H9 (cell line): ENCODE measurements around the gene NR1I2. TPM values are rescaled to one million over a fixed set of nuclear protein-coding genes. Genes with fewer than 3 reads are reported as not detected.

ENCODE experiments used
- DNase-seq: peaks from one replicate; pipeline ENCODE4 v3.0.0-alpha.2; 2017
- H2AFZ ChIP-seq: one replicate; pipeline ENCODE4 v1.6.1; 2013; ENCODE audit warnings: mild to moderate bottlenecking, low read length, control low read depth, moderate library complexity
- H2AK5ac ChIP-seq: 2 replicates; pipeline ENCODE4 v1.6.1; 2013; ENCODE audit warnings: low read length, control low read depth, mixed read lengths; ENCODE audit not compliant: insufficient read length
- H2BK120ac ChIP-seq: one replicate; pipeline ENCODE4 v1.6.1; 2013; ENCODE audit warnings: low read depth, mild to moderate bottlenecking, low read length, control low read depth, inconsistent platforms; ENCODE audit not compliant: poor library complexity, severe bottlenecking
- H2BK12ac ChIP-seq: 2 replicates; pipeline ENCODE4 v1.6.1; 2013; ENCODE audit warnings: low read length, control low read depth, mixed read lengths, low read depth; ENCODE audit not compliant: insufficient read length
- H2BK15ac ChIP-seq: 2 replicates; pipeline ENCODE4 v1.6.1; 2013; ENCODE audit warnings: low read depth, low read length, control low read depth
- H2BK20ac ChIP-seq: one replicate; pipeline ENCODE4 v1.6.1; 2013; ENCODE audit warnings: low read depth, mild to moderate bottlenecking, low read length, control low read depth, inconsistent platforms; ENCODE audit not compliant: poor library complexity, severe bottlenecking
- H2BK5ac ChIP-seq: 2 replicates; pipeline ENCODE4 v1.6.1; 2013; ENCODE audit warnings: low read length, control low read depth, mixed read lengths; ENCODE audit not compliant: insufficient read length
- H3K14ac ChIP-seq: 2 replicates; pipeline ENCODE4 v1.6.1; 2013; ENCODE audit warnings: low read length, control low read depth; ENCODE audit not compliant: insufficient read depth
- H3K18ac ChIP-seq: 2 replicates; pipeline ENCODE4 v1.6.1; 2013; ENCODE audit warnings: low read depth, mild to moderate bottlenecking, mixed read lengths, low read length, control low read depth; ENCODE audit not compliant: insufficient read length
- H3K23ac ChIP-seq: 2 replicates; pipeline ENCODE4 v1.6.1; 2013; ENCODE audit warnings: low read length, control low read depth, mixed read lengths, low read depth; ENCODE audit not compliant: insufficient read length
- H3K23me2 ChIP-seq: 2 replicates; pipeline ENCODE4 v1.6.1; 2013; ENCODE audit warnings: low read depth, mild to moderate bottlenecking, mixed read lengths, low read length, control low read depth; ENCODE audit not compliant: insufficient read length, poor library complexity, severe bottlenecking
- H3K27ac ChIP-seq: 2 replicates; pipeline ENCODE4 v1.5.1; 2013; ENCODE audit warnings: low read length, control low read depth, mixed read lengths, low read depth; ENCODE audit not compliant: insufficient read length
- H3K27me3 ChIP-seq: 2 replicates; pipeline ENCODE4 v1.6.1; 2013; ENCODE audit warnings: low read length, control low read depth, inconsistent platforms; ENCODE audit not compliant: insufficient read depth
- H3K4ac ChIP-seq: 2 replicates; pipeline ENCODE4 v1.6.1; 2013; ENCODE audit warnings: low read depth, mild to moderate bottlenecking, control low read depth, inconsistent platforms, low read length, moderate library complexity
- H3K4me1 ChIP-seq: 2 replicates; pipeline ENCODE4 v1.6.1; 2013; ENCODE audit warnings: low read length, control low read depth, inconsistent platforms; ENCODE audit not compliant: insufficient read depth
- H3K4me2 ChIP-seq: 2 replicates; pipeline ENCODE4 v1.6.1; 2013; ENCODE audit warnings: low read length, control low read depth, mixed read lengths; ENCODE audit not compliant: insufficient read length, insufficient read depth
- H3K56ac ChIP-seq: 2 replicates; pipeline ENCODE4 v1.6.1; 2013; ENCODE audit warnings: low read depth, mild to moderate bottlenecking, mixed read lengths, low read length, control low read depth; ENCODE audit not compliant: insufficient read length
- H3K79me1 ChIP-seq: 2 replicates; pipeline ENCODE4 v1.6.1; 2013; ENCODE audit warnings: low read depth, mild to moderate bottlenecking, moderate library complexity, low read length, control low read depth, inconsistent platforms; ENCODE audit not compliant: insufficient read depth, poor library complexity, severe bottlenecking
- H3K79me2 ChIP-seq: 2 replicates; pipeline ENCODE4 v1.6.1; 2013; ENCODE audit warnings: low read length, control low read depth, inconsistent platforms; ENCODE audit not compliant: insufficient read depth
- H3K9ac ChIP-seq: 2 replicates; pipeline ENCODE4 v1.6.1; 2013; ENCODE audit warnings: low read length, control low read depth, mixed read lengths; ENCODE audit not compliant: insufficient read length; ENCODE audit errors: extremely low read depth
- H3K9me3 ChIP-seq: one replicate; pipeline ENCODE4 v1.6.1; 2013; ENCODE audit warnings: low read depth, low read length, inconsistent platforms; ENCODE audit not compliant: control insufficient read depth
- H3T11ph ChIP-seq: one replicate; pipeline ENCODE4 v1.6.1; 2013; ENCODE audit warnings: mild to moderate bottlenecking, low read length, control low read depth, inconsistent platforms
- H4K20me1 ChIP-seq: one replicate; pipeline ENCODE4 v1.6.1; 2013; ENCODE audit not compliant: control insufficient read depth, insufficient read length, insufficient read depth
- H4K5ac ChIP-seq: 2 replicates; pipeline ENCODE4 v1.6.1; 2013; ENCODE audit warnings: low read depth, mild to moderate bottlenecking, mixed read lengths, low read length, control low read depth; ENCODE audit not compliant: insufficient read length
- H4K8ac ChIP-seq: replicated peaks from 2 replicates; pipeline ENCODE4 v1.6.1; 2013; ENCODE audit warnings: low read length, control low read depth, mixed read lengths, low read depth; ENCODE audit not compliant: insufficient read length
- H4K91ac ChIP-seq: 2 replicates; pipeline ENCODE4 v1.6.1; 2013; ENCODE audit warnings: low read depth, mild to moderate bottlenecking, moderate library complexity, mixed read lengths, low read length, control low read depth; ENCODE audit not compliant: insufficient read length
- H3K27ac Mint-ChIP-seq, 3 experiments: 2 replicates in 2 of 3; 3 replicates in 1 of 3; pipeline ENCODE4 v1.8.0; 2020 to 2021; ENCODE audit warnings: mixed read lengths in 3 of 3, mild to moderate bottlenecking in 1 of 3, moderate library complexity in 1 of 3
- H3K27me3 Mint-ChIP-seq: 2 replicates; pipeline ENCODE4 v1.8.0; 2021; ENCODE audit warnings: low read depth, mild to moderate bottlenecking, moderate library complexity, mixed read lengths
- H3K36me3 Mint-ChIP-seq, 3 experiments: 2 replicates in 2 of 3; 3 replicates in 1 of 3; pipeline ENCODE4 v1.8.0; 2020 to 2021; ENCODE audit warnings: low read depth in 3 of 3, mixed read lengths in 3 of 3; ENCODE audit not compliant: insufficient read depth in 1 of 3
- H3K4me1 Mint-ChIP-seq, 2 experiments: 2 replicates each; pipeline ENCODE4 v1.8.0; 2020; ENCODE audit warnings: mixed read lengths in 2 of 2
- H3K4me3 Mint-ChIP-seq, 2 experiments: 2 replicates in 1 of 2; 3 replicates in 1 of 2; pipeline ENCODE4 v1.8.0; 2020 to 2021; ENCODE audit warnings: mild to moderate bottlenecking in 2 of 2, mixed read lengths in 2 of 2, moderate library complexity in 1 of 2
- H3K9me3 Mint-ChIP-seq, 2 experiments: 2 replicates in 1 of 2; 3 replicates in 1 of 2; pipeline ENCODE4 v1.8.0; 2020; ENCODE audit warnings: mild to moderate bottlenecking in 2 of 2, mixed read lengths in 2 of 2, moderate library complexity in 1 of 2
- CTCF ChIP-seq: fragments of 200-600 bp; sonication (generic); conservative IDR thresholded peaks from 3 replicates; pipeline ENCODE4 v1.8.0; 2021; ENCODE audit warnings: antibody characterized with exemption, mild to moderate bottlenecking
- WGBS: extraction: QIAGEN DNeasy Blood & Tissue Kit; methylation state at CpG from one replicate; pipeline ENCODE4 v1.1.7; 2013; ENCODE audit warnings: missing lambda C conversion rate, low lambda C conversion rate, mixed read lengths; ENCODE audit not compliant: insufficient read length; ENCODE audit errors: extremely low coverage; 5-methylcytosine and 5-hydroxymethylcytosine counted together
- total RNA-seq: library from RNA; stranded (reverse); gene quantifications from 2 replicates; pipeline ENCODE4 v1.2.1, GENCODE V29; 2021

Gene NR1I2
- total RNA-seq, 1 experiment from 2014 or later: not detected

- Histone ChIP-seq H3K56ac (no peak overlapping the region), H3K4ac (no peak overlapping the region), H2BK20ac (no peak overlapping the region), H3K23ac (no peak overlapping the region), H2BK120ac (no peak overlapping the region), H3K23me2 (no peaks in the 10 kb centered on the region), H3K27me3 (no peaks in the 10 kb centered on the region), H3K27ac (no peak overlapping the region), H3K14ac (no peak overlapping the region), H2BK5ac (no peak overlapping the region), H2AK5ac (no peak overlapping the region), H3K4me2 (no peak overlapping the region), H4K20me1 (no peaks in the 10 kb centered on the region), H3K79me2 (no peaks in the 10 kb centered on the region), H3T11ph (no peak overlapping the region), H3K18ac (no peak overlapping the region), H2BK15ac (no peak overlapping the region), H3K4me1 (peaks cover 3% of the 10 kb centered on the region; the same call in 1 of the 2 replicates), H2AFZ (no peak overlapping the region), H4K91ac (no peak overlapping the region), H4K8ac (no peak overlapping the region), H3K9me3 (no peaks in the 10 kb centered on the region), H2BK12ac (no peak overlapping the region), H4K5ac (no peak overlapping the region), H3K79me1 (no peaks in the 10 kb centered on the region), H3K9ac (no peak overlapping the region)
- Mint-ChIP-seq H3K27ac (no peak overlapping the region), H3K4me1 (peaks cover 6 to 9% of the 10 kb centered on the region in 2 experiments), H3K4me3 (no peak overlapping the region), H3K27me3 (no peaks in the 10 kb centered on the region), H3K36me3 (no peaks in the 10 kb centered on the region; a peak in 1 of 7 replicates), H3K9me3 (no peaks in the 10 kb centered on the region; a peak in 1 of 5 replicates)
- WGBS: no CpG with 5 or more reads among the region's 3 CpGs
- TF ChIP-seq CTCF: no peak
- DNase-seq: no peak
Measured at GRCh38 chr3:119790369-119790768, 8.5 kb downstream of the NR1I2 start.
